Gastroesophageal sphincter (tissue), 4 donors: Measurements from ENCODE around the gene RAB44. TPM values are rescaled to one million over a fixed set of nuclear protein-coding genes. Genes with fewer than 3 reads are reported as not detected.

Source experiments
- ATAC-seq: fragments of 150-250 bp; one replicate; pipeline ENCODE4 v1.9.1; 2016; ENCODE audit warnings: mild to moderate bottlenecking, moderate library complexity
- H3K27ac ChIP-seq, 4 donors: fragments of 200-600 bp; sonication (generic) in 3 of 4; 1 replicate in 3 of 4; 2 replicates in 1 of 4; pipeline ENCODE4 v1.5.1; 2016 to 2019
- H3K27me3 ChIP-seq: fragments of 200-600 bp; sonication (generic); one replicate; pipeline ENCODE4 v1.5.1; 2019
- H3K36me3 ChIP-seq, 2 donors: fragments of 200-600 bp; sonication (generic); one replicate each; pipeline ENCODE4 v1.5.1; 2019; ENCODE audit warnings: control low read depth in 1 of 2
- H3K4me1 ChIP-seq, 3 donors: fragments of 200-600 bp; sonication (generic); 1 replicate in 2 of 3; 2 replicates in 1 of 3; pipeline ENCODE4 v1.5.1; 2016 to 2019; ENCODE audit warnings: control low read depth in 2 of 3
- H3K4me3 ChIP-seq, 2 donors: fragments of 200-600 bp; sonication (generic); one replicate each; pipeline ENCODE4 v1.5.1; 2019; ENCODE audit warnings: mild to moderate bottlenecking in 1 of 2, moderate library complexity in 1 of 2
- H3K9me3 ChIP-seq, 3 donors: fragments of 200-600 bp; sonication (generic); one replicate each; pipeline ENCODE4 v1.5.1; 2017 to 2019; ENCODE audit warnings: control low read depth in 2 of 3
- CTCF ChIP-seq, 4 experiments: fragments of 200-600 bp in 2 of 4; fragments of 450-650 bp in 2 of 4; sonication (generic) in 1 of 4; IDR thresholded peaks; one replicate each; pipeline ENCODE4 v1.5.1; 2017 to 2019; ENCODE audit warnings: antibody characterized with exemption in 4 of 4, mild to moderate bottlenecking in 2 of 4, moderate library complexity in 2 of 4
- EP300 ChIP-seq: sonication (generic); formaldehyde crosslinking; IDR thresholded peaks from one replicate; pipeline ENCODE4 v1.6.1; 2017; ENCODE audit warnings: antibody characterized with exemption, mild to moderate bottlenecking
- POLR2A ChIP-seq, 2 donors: fragments of 450-650 bp; IDR thresholded peaks; one replicate each; pipeline ENCODE4 v1.6.1; 2017; ENCODE audit warnings: antibody characterized with exemption in 2 of 2, mild to moderate bottlenecking in 2 of 2, moderate library complexity in 1 of 2
- POLR2AphosphoS5 ChIP-seq: sonication (generic); formaldehyde crosslinking; IDR thresholded peaks from one replicate; pipeline ENCODE4 v1.6.1; 2017; ENCODE audit warnings: antibody characterized with exemption
- WGBS, 2 donors: methylation state at CpG; one replicate each; pipeline ENCODE4 v1.1.5; 2018; ENCODE audit warnings: low coverage in 1 of 2; 5-methylcytosine and 5-hydroxymethylcytosine counted together
- total RNA-seq, 4 donors: library from RNA; depleted of rRNA; stranded (reverse); fragments of >200 nt; gene quantifications; one replicate each; pipeline ENCODE4 v1.1.0, GENCODE V29; 2016

Gene RAB44
- total RNA-seq, 4 donors from 2014 or later = 0.67 to 1.6 (median 0.89) TPM; not detected in 1

GRCh38 chr6:36766399-36766945, 68.8 kb downstream of the RAB44 start:
- ATAC-seq = no peak
- TF ChIP-seq POLR2AphosphoS5 (no peak), POLR2A (IDR thresholded peaks at IDR 0.05) (no peak), EP300 (no peak), CTCF (IDR thresholded peaks at IDR 0.05) (no peak)
- H3K4me3 ChIP-seq = no peak overlapping the region
- peaks cover 0 to 41% (median 18%) of the 10 kb centered on the region in 3 donors for H3K4me1 ChIP-seq
- H3K9me3 ChIP-seq = no peaks in the 10 kb centered on the region
- no peak overlapping the region for H3K27ac ChIP-seq
- H3K36me3 ChIP-seq = no peaks in the 10 kb centered on the region
- no peaks in the 10 kb centered on the region for H3K27me3 ChIP-seq
- WGBS, 2 donors = 76 to 87% methylated on average over 4 to 10 of the region's 10 CpGs

GRCh38 chr6:36769183-36769675, 71.6 kb downstream of the RAB44 start:
- H3K27me3 ChIP-seq = no peaks in the 10 kb centered on the region
- no peak overlapping the region for H3K4me3 ChIP-seq
- TF ChIP-seq POLR2A (IDR thresholded peaks at IDR 0.05) = no peak
- TF ChIP-seq CTCF (IDR thresholded peaks at IDR 0.05) = no peak
- no peak for TF ChIP-seq POLR2AphosphoS5
- TF ChIP-seq EP300 = no peak
- ATAC-seq = no peak
- 34% methylated on average over 5 of the region's 7 CpGs; no CpG with 5 or more reads in 1 of the 2 donors for WGBS, 2 donors
- H3K4me1 ChIP-seq = peaks cover 0 to 41% (median 18%) of the 10 kb centered on the region in 3 donors
- no peaks in the 10 kb centered on the region for H3K36me3 ChIP-seq
- no peaks in the 10 kb centered on the region for H3K9me3 ChIP-seq
- peak overlapping the region in 3 of 4 donors; percentile 42 to 51 (median 45) for H3K27ac ChIP-seq

GRCh38 chr6:36769676-36770499, 72.3 kb downstream of the RAB44 start:
- no peak overlapping the region for H3K4me3 ChIP-seq
- TF ChIP-seq POLR2AphosphoS5 (no peak), EP300 (no peak), POLR2A (IDR thresholded peaks at IDR 0.05) (no peak), CTCF (IDR thresholded peaks at IDR 0.05) (no peak)
- H3K27me3 ChIP-seq = no peaks in the 10 kb centered on the region
- no peaks in the 10 kb centered on the region for H3K9me3 ChIP-seq
- no peaks in the 10 kb centered on the region for H3K36me3 ChIP-seq
- peak overlapping the region in 2 of 4 donors; percentile 42 to 51 for H3K27ac ChIP-seq
- WGBS, 2 donors = 59 to 81% methylated on average over 6 to 7 of the region's 18 CpGs
- ATAC-seq = no peak
- peaks cover 0 to 41% (median 18%) of the 10 kb centered on the region in 3 donors for H3K4me1 ChIP-seq

GRCh38 chr6:36771145-36771544, 73.5 kb downstream of the RAB44 start:
- no peak overlapping the region for H3K27ac ChIP-seq
- H3K27me3 ChIP-seq = no peaks in the 10 kb centered on the region
- WGBS, 2 donors = no CpG with 5 or more reads among the region's 2 CpGs
- no peak overlapping the region for H3K4me3 ChIP-seq
- ATAC-seq = no peak
- H3K36me3 ChIP-seq = no peaks in the 10 kb centered on the region
- no peaks in the 10 kb centered on the region for H3K9me3 ChIP-seq
- TF ChIP-seq CTCF (IDR thresholded peaks at IDR 0.05) (no peak), EP300 (no peak), POLR2AphosphoS5 (no peak)
- peaks cover 0 to 29% (median 10%) of the 10 kb centered on the region in 3 donors for H3K4me1 ChIP-seq
